Activated CD4-positive, alpha-beta T cell treated with anti-CD3 and anti-CD28 coated beads, Interleukin-2, amount 10 ng/mL, durations not matched to agents 24 days and 14 days (primary cell): ENCODE results near the gene PDLIM4. TPM values are rescaled to one million over a fixed set of nuclear protein-coding genes. Genes with fewer than 3 reads are reported as not detected.

Source experiments
- DNase-seq: peaks from one replicate; pipeline ENCODE4 v3.0.0; 2022
- H3K27ac Mint-ChIP-seq: one replicate; pipeline ENCODE4 v1.8.0; 2022; ENCODE audit warnings: mild to moderate bottlenecking, mixed read lengths
- H3K27me3 Mint-ChIP-seq: one replicate; pipeline ENCODE4 v1.8.0; 2022; ENCODE audit warnings: mixed read lengths
- H3K36me3 Mint-ChIP-seq: one replicate; pipeline ENCODE4 v1.8.0; 2022; ENCODE audit warnings: low read depth, mild to moderate bottlenecking, mixed read lengths
- H3K4me1 Mint-ChIP-seq: one replicate; pipeline ENCODE4 v1.8.0; 2021; ENCODE audit warnings: mixed read lengths
- H3K4me3 Mint-ChIP-seq: one replicate; pipeline ENCODE4 v1.8.0; 2022; ENCODE audit warnings: mild to moderate bottlenecking, moderate library complexity, mixed read lengths
- H3K9me3 Mint-ChIP-seq: one replicate; pipeline ENCODE4 v1.8.0; 2021; ENCODE audit warnings: mixed read lengths
- intact Hi-C: fragments of 100-400 bp; cut with micrococcal nuclease; formaldehyde crosslinking; loops from one replicate; pipeline ENCODE4 v1.15.1; 2023
- total RNA-seq: library from RNA; stranded (reverse); gene quantifications from 2 replicates; pipeline ENCODE4 v1.2.3, GENCODE V29; 2022

Gene PDLIM4
- total RNA-seq, 1 donor from 2014 or later, result 0.72 TPM

GRCh38 chr5:132262882-132263547, 5.5 kb downstream of the PDLIM4 start:
- no peak for DNase-seq
- intact Hi-C loops, result no loop called here

DNA sequence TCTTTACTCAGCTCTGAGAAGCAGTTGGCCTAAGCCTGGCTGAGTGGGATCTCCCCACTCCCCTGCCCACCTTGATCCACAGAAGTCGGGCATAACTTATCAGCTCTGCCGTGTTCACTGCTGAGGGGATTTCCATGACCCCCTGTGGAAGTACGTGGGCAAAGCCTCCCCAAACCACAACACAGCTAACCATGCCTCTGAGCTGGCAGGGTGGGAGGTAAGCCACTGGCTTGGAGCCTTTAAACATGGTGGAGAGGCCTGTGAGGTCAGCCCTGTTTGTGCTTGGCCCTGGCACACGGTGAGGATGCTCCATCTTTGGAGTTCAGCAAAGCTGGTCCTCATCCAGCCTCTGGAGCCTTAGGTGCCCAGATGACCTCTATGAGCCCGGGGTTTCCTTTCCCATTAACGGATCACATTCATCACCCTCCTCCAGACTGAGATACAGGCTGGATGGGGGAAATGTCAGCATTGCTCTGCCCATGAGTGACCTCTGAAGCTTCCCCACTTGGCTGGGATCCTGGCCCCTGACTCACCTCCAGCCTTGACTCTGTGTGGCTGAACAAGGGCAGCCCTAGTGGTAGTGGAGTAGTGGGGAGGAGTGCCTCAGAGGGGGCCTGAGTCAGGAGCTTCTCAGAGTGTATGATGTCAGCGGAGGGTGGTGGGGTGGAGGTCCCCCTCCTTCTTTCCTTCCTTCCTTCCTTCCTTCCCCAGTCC, 6.2 kb downstream of the PDLIM4 start:
- DNase-seq, result no peak
- intact Hi-C loops, result no loop called here
- H3K4me3 Mint-ChIP-seq, result no peak overlapping the region
- no peaks in the 10 kb centered on the region for H3K27me3 Mint-ChIP-seq
- H3K27ac Mint-ChIP-seq, result peak overlapping the region; percentile 75
- H3K9me3 Mint-ChIP-seq, result no peaks in the 10 kb centered on the region
- no peaks in the 10 kb centered on the region for H3K36me3 Mint-ChIP-seq
- H3K4me1 Mint-ChIP-seq, result peaks cover 49% of the 10 kb centered on the region

More at GRCh38 chr5:132262882-132263547, 5.5 kb downstream of the PDLIM4 start:
- Mint-ChIP-seq H3K4me3 (no peak overlapping the region), H3K27ac (no peak overlapping the region), H3K27me3 (peaks cover 3% of the 10 kb centered on the region), H3K4me1 (peaks cover 49% of the 10 kb centered on the region), H3K36me3 (no peaks in the 10 kb centered on the region), H3K9me3 (no peaks in the 10 kb centered on the region)

GRCh38 chr5:132264546-132265335, 7.2 kb downstream of the PDLIM4 start:
- DNase-seq, result no peak

DNA sequence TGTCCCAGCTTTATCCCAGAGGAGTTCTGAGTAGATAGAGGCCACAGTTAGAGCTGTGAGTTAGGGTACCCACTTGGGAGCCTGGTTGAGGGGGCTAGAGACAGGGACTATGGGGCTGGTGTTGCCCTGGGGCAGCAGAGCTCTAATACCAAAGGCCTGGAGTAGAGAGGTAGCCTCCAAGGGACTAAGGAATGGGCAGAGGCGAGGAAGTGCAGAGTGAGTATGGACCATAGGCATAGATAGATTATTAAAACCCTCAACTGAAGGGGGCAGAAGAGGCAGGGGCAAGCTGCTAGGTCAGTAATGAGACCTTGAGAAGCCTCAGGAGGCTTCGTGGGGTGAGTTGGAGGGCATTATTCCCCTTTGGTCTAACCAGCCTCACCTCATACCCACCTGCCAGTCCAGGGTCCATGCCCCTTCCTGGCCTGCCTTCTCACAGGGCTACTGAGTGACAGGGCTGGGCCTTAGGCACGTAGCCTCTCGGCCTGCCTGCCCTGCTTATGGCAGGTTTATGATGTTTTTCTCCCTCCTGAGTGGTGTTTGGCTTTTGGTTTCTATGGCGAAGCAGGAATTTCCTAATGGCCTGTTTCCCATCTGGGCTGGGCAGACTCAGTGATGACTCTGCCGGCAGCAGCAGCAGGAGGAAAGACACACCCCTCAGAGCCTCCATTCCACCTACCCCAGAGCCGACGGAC, 8.0 kb downstream of the PDLIM4 start:
- H3K27ac Mint-ChIP-seq, result peak overlapping the region; percentile 51
- intact Hi-C loops, result no loop called here
- H3K4me1 Mint-ChIP-seq, result peaks cover 38% of the 10 kb centered on the region
- no peak for DNase-seq
- H3K9me3 Mint-ChIP-seq, result no peaks in the 10 kb centered on the region
- H3K4me3 Mint-ChIP-seq, result no peak overlapping the region
- no peaks in the 10 kb centered on the region for H3K36me3 Mint-ChIP-seq
- no peaks in the 10 kb centered on the region for H3K27me3 Mint-ChIP-seq

More at GRCh38 chr5:132264546-132265335, 7.2 kb downstream of the PDLIM4 start:
- H3K27me3 Mint-ChIP-seq, result no peaks in the 10 kb centered on the region
- H3K27ac Mint-ChIP-seq, result peak overlapping the region; percentile 75
- H3K4me1 Mint-ChIP-seq, result peaks cover 45% of the 10 kb centered on the region
- no peaks in the 10 kb centered on the region for H3K9me3 Mint-ChIP-seq
- intact Hi-C loops, result no loop called here
- H3K36me3 Mint-ChIP-seq, result no peaks in the 10 kb centered on the region
- no peak overlapping the region for H3K4me3 Mint-ChIP-seq

GRCh38 chr5:132266031-132266835, 8.7 kb downstream of the PDLIM4 start:
- no peak for DNase-seq
- H3K36me3 Mint-ChIP-seq, result no peaks in the 10 kb centered on the region
- intact Hi-C loops, result no loop called here
- no peak overlapping the region for H3K27ac Mint-ChIP-seq
- no peak overlapping the region for H3K4me3 Mint-ChIP-seq
- H3K9me3 Mint-ChIP-seq, result no peaks in the 10 kb centered on the region
- no peaks in the 10 kb centered on the region for H3K27me3 Mint-ChIP-seq
- peaks cover 33% of the 10 kb centered on the region for H3K4me1 Mint-ChIP-seq

DNA sequence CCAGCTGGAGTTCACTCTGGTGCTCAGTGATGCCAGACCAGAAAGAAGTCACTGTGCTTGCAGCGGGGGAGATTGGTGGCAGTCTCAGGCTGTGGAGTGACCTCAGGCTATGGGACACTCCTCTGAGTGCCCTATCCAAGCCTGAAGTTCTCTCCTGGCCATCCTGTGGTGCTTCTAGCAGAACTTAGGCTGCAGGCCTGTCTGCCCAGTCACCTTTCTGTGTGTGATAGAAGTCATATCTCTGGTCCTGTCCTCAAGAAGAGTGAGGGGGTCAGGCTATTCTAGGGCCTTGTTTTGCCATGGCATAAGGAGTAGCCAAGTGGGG, 9.3 kb downstream of the PDLIM4 start:
- Mint-ChIP-seq H3K27ac (no peak overlapping the region), H3K36me3 (no peaks in the 10 kb centered on the region), H3K4me3 (no peak overlapping the region), H3K4me1 (peaks cover 32% of the 10 kb centered on the region), H3K9me3 (no peaks in the 10 kb centered on the region), H3K27me3 (no peaks in the 10 kb centered on the region)
- DNase-seq, result no peak
- intact Hi-C loops, result no loop called here

- DNase-seq, result no peak
- Mint-ChIP-seq H3K4me3 (no peak overlapping the region), H3K27ac (peak overlapping the region; percentile 27), H3K4me1 (peaks cover 28% of the 10 kb centered on the region), H3K9me3 (no peaks in the 10 kb centered on the region), H3K36me3 (no peaks in the 10 kb centered on the region), H3K27me3 (no peaks in the 10 kb centered on the region)
- intact Hi-C loops, result no loop called here
Observed at GRCh38 chr5:132267166-132267739, 9.8 kb downstream of the PDLIM4 start.

GRCh38 chr5:132267931-132268768, 10.7 kb downstream of the PDLIM4 start:
- DNase-seq, result no peak
- no peaks in the 10 kb centered on the region for H3K36me3 Mint-ChIP-seq
- H3K4me1 Mint-ChIP-seq, result peaks cover 34% of the 10 kb centered on the region
- intact Hi-C loops, result no loop called here
- H3K4me3 Mint-ChIP-seq, result no peak overlapping the region
- H3K27me3 Mint-ChIP-seq, result peaks cover 4% of the 10 kb centered on the region
- no peaks in the 10 kb centered on the region for H3K9me3 Mint-ChIP-seq
- H3K27ac Mint-ChIP-seq, result no peak overlapping the region

- Mint-ChIP-seq H3K27ac (no peak overlapping the region), H3K27me3 (peaks cover 8% of the 10 kb centered on the region), H3K9me3 (no peaks in the 10 kb centered on the region), H3K4me1 (peaks cover 26% of the 10 kb centered on the region), H3K4me3 (no peak overlapping the region), H3K36me3 (no peaks in the 10 kb centered on the region)
- no peak for DNase-seq
- intact Hi-C loops, result no loop called here
Observed at GRCh38 chr5:132268769-132269551, 11.5 kb downstream of the PDLIM4 start.

GRCh38 chr5:132269635-132270334, 12.3 kb downstream of the PDLIM4 start:
- Mint-ChIP-seq H3K36me3 (no peaks in the 10 kb centered on the region), H3K27me3 (peaks cover 11% of the 10 kb centered on the region), H3K27ac (no peak overlapping the region), H3K4me1 (peaks cover 18% of the 10 kb centered on the region), H3K4me3 (no peak overlapping the region), H3K9me3 (no peaks in the 10 kb centered on the region)
- intact Hi-C loops, result no loop called here
- DNase-seq, result no peak

DNA sequence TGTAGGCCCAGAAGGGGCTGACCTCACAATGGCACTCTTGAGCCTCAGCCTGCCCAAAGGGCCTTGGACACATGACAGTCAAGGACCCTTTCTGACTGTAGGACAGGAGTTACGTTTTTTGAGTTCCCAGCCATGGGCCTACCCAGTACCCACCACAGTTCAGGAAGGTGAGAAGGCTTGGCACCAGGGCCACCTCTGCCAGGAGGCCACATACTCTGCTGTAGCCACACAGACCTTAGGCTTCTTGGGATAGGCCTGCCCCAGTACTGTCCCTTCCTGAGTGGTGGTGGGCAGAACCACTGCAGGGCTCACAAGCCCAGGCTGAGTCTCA, 12.8 kb downstream of the PDLIM4 start:
- H3K27me3 Mint-ChIP-seq, result peaks cover 13% of the 10 kb centered on the region
- DNase-seq, result no peak
- H3K4me3 Mint-ChIP-seq, result no peak overlapping the region
- intact Hi-C loops, result no loop called here
- no peaks in the 10 kb centered on the region for H3K9me3 Mint-ChIP-seq
- no peaks in the 10 kb centered on the region for H3K36me3 Mint-ChIP-seq
- no peak overlapping the region for H3K27ac Mint-ChIP-seq
- peaks cover 13% of the 10 kb centered on the region for H3K4me1 Mint-ChIP-seq
